HG03280 (cell line): ENCODE results near the gene NUTF2.
"Not testable (repeated sequence)": the region's sequence is repeated elsewhere in the genome, so short reads cannot be mapped to it uniquely, and the experiment has no call there.

Experiments used
- ATAC-seq: cut with Tn5 transposase; IDR thresholded peaks from one replicate; pipeline ENCODE4 v1.9.1; 2021; ENCODE audit warnings: mild to moderate bottlenecking, moderate library complexity; ENCODE audit not compliant: unreplicated experiment

The NUTF2 gene

DNA sequence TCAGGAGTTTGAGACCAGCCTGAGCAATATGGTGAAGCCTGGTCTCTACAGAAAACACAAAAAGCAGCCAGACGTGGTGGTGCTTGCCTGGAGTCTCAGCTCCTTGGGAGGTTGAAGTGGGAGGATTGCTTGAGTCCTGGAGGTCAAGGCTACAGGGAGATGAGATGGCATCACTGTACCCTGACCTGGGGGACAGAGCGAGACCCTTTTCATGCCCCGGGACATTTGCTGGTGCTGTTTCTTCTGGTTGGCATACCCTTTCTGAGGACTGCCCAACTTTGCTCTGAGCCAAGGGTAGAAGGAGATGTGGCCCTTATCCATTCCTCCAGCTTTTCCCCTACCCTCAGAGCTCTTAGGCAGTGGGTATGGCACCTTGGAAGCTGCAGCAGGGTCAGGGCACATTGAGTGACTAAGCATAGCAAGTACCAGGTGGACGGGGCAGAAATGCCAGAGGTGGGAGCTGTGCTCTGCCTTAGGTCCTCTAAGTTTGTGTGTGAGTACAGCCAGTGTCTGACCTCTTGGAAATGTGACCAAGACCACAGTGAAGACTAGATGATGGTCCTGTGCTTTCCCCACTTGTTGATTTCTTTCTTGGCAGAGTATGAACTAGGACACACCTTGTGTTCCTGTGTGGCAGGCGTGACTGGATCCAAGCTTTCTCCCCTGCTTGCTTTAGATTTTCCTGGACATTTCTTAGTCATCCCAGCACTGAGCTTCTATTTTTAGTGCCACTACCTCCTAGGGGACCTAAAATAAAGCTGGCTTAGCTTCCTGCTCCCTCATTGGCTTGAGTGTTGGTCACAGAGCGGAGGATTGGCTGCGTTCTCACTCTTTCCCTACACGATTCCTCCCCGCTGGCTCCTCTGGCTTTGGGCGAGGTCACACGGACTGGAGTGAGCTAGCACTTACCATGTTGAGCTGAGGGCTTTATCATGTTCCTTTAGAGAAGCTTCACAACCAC lies 16.2 kb downstream of the NUTF2 start:
- ATAC-seq, result no peak

DNA sequence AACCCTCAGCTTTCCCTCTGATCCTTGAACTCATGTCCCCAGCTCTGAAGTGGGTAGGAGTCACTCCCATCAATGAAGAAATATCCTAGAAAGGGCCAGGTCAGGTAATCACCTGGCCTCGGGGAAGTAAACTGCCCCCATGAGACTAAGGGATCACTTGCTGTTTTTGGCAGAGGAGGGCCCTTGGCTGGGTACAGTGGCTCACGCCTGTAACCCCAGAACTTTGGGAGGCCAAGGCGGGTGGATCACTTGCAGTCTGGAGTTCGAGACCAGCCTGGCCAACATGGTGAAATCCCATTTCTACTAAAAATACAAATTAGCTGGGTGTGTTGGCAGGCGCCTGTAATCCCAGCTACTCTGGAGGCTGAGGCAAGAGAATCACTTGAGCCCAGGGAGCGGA lies 17.3 kb downstream of the NUTF2 start:
- ATAC-seq, result not testable (repeated sequence)

GRCh38 chr16:67864594-67864993 lies 17.9 kb downstream of the NUTF2 start:
- ATAC-seq, result no peak

DNA sequence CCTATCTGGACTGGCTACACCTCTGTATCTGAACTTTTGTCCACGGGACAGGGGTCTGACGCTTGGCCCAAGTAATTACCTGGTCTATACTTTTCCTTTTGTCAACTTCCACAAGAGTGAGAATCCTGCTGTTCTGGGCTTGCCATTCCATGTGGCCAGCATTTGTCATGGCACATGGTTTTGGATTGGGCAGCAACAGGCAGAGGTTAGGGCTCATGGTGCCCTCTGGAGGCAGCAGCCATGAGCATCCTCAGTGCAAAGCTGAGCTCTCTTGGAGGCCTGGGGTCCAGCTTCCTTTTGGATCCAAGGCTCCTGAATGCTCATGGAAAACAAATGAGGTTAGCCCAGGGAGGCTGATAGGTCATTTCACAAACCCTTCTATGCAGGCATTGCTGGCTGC lies 18.6 kb downstream of the NUTF2 start:
- ATAC-seq, result no peak

- ATAC-seq, result no peak
Measured at GRCh38 chr16:67868290-67868689, 21.6 kb downstream of the NUTF2 start.

DNA sequence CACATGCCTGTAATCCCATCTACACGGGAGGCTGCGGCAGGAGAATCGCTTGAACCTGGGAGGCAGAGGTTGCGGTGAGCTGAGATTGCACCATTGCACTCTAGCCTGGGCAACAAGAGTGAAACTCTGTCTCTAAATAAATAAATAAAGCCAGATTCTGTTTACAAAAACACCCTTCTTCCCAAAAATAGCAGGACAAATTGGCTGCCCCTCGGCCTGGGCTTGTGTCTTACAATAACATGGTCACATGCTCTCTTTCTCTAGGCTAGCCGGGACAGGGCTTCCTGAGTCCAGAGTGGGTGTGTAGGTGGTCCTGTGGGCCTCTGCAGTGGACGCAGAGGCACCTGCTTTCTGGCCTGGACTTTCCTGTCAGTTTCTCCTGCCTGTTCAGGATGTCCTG lies 22.9 kb downstream of the NUTF2 start:
- ATAC-seq, result no peak

- ATAC-seq, result no peak
Measured at GRCh38 chr16:67871256-67871655, 24.5 kb downstream of the NUTF2 start.

GRCh38 chr16:67872131-67872630 lies 25.4 kb downstream of the NUTF2 start:
- no peak for ATAC-seq

DNA sequence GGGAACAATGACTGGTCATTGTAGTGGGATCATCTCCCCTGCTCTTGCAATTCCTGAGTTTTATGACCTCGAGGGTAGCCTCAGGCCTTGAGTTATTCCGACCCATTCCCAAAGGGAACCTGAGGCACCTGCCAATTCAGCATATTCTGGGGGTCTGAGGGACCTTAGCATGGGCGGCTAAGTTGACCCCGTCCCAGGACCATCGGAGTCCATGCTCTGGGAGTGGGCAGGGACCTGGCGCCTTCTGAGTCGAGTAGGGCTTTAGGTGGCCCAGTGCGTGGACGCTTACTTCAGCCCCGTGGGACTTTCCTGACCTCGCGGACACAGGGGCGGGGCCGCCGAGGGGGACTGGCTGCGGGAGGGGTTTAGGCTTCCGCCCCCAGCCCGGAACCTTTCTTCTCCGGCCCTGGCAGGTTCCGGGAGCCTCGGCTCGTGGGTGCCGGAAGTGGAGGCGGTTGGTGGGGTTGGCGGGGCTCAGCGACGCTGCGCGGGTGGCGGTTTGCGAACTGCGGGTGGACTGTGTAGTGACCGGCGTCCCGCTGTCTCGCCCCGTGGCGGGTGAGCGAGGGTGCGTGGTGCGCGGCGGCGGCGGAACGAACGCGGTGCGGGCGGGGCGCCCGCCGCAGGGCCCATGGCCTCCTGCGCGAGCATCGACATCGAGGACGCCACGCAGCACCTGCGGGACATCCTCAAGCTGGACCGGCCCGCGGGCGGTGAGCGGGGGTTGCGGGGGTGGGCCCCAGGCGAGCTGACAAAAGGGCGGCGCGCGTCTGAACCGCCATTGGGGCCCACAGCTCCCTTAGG lies 26.1 kb downstream of the NUTF2 start, which contains the start of gene EDC4:
TSS of gene EDC4 (plus strand) at position 422 of the 804 bp plus-strand sequence. CDS start at position 632, 210 bp downstream.
- peak; percentile 82 for ATAC-seq

DNA sequence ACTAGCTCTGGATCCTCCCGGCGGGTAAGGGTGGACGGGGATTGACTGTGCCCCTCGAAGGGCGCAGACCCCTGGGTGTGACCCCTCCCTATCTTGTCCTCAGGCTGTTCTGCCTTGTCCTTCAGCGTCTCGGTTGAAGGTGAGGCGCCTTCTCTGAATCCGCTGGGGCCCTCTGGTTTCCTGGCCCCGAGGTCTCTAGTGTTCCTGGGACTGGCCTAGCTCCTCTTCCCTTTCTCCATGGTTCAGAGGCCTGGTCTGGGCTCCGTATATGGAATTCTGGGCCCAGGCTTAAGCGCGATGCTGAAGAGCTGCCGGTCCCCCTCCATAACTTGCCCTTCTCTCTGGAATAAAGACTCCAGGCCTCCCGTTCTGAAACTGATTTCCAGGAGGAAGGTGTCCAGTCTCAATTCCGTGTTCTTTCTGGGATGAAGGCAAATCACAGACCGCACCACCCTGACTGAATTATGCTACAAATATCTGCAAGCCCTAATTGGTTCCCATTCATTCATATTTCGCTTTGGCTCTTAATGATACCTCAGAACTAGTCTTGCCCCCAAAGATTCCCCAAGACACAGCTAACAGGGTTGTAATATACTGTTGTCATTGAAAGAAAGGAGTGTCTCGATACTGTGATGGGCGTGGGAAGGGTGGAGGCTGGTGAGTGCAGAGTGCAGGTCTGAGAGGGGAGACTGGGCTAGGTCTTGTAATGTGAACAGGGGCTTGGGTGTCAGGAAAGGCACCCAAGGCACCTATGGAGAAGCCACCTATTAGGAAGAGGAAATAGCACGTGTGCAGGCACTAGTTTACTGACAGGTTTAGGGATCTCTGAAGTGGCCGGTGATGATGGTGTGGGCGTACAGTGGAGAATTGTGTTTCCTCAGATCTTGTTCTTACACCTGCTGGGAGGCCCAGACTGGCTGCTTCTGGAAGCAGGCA lies 27.0 kb downstream of the NUTF2 start:
- peak; percentile 11 for ATAC-seq

- ATAC-seq, result no peak
Measured at GRCh38 chr16:67874372-67874771, 27.6 kb downstream of the NUTF2 start.

DNA sequence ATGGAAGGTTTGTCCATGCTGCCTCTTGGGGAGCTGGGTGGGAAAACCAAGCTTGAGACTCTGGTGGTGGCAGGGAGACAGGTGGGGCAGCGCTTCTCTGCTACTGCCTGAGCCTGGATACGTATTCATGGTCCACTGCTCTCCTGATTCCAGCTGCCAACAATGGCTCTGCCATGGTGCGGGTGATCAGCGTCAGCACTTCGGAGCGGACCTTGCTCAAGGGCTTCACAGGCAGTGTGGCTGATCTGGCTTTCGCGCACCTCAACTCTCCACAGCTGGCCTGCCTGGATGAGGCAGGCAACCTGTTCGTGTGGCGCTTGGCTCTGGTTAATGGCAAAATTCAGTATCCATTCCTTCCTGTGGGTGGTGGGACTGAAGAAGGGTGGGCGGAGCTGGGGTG lies 30.3 kb downstream of the NUTF2 start:
- no peak for ATAC-seq

- ATAC-seq, result no peak
Measured at GRCh38 chr16:67878232-67878631, 31.5 kb downstream of the NUTF2 start.

DNA sequence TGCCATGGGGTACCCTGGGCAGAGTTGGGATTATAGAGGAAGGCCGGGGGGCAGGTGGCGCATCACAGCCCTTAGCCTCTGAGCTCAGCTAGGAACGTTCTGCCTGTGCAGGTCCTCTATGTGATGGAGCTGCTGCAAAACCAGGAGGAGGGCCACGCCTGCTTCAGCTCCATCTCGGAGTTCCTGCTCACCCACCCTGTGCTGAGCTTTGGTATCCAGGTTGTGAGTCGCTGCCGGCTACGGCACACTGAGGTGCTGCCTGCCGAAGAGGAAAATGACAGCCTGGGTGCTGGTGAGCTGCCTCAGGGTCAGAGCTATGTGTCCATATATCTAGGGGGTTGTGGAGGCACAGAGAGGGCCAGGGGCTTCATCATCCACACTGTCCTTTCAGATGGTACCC lies 32.1 kb downstream of the NUTF2 start:
- ATAC-seq, result no peak

DNA sequence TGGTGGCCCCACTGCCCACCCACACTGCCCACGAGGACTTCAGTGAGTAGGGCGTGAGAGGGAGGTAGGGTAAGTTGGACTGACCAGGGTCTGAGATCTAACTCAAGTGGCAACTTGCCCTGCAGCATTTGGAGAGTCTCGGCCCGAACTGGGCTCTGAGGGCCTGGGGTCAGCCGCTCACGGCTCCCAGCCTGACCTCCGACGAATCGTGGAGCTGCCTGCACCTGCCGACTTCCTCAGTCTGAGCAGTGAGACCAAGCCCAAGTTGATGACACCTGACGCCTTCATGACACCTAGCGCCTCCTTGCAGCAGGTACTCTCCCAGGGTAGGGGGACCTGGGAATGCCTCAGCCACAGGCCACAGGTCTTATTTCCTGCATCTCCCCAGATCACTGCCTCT lies 32.7 kb downstream of the NUTF2 start:
- no peak for ATAC-seq

GRCh38 chr16:67879936-67880335 lies 33.2 kb downstream of the NUTF2 start:
- no peak for ATAC-seq

GRCh38 chr16:67880584-67880983 lies 33.9 kb downstream of the NUTF2 start:
- no peak for ATAC-seq

- ATAC-seq, result no peak
Measured at GRCh38 chr16:67881621-67882161, 35.0 kb downstream of the NUTF2 start.

GRCh38 chr16:67882374-67883145 lies 35.8 kb downstream of the NUTF2 start:
- ATAC-seq, result no peak
